Measurements from ENCODE around the gene CCDC192. TPM values are rescaled to one million over a fixed set of nuclear protein-coding genes. Genes with fewer than 3 reads are reported as not detected.
"Not testable (repeated sequence)": the region's sequence is repeated elsewhere in the genome, so short reads cannot be mapped to it uniquely, and the experiment has no call there.

The CCDC192 gene
- total RNA-seq, 1 experiment from 2014 or later = 0.24 TPM

DNA sequence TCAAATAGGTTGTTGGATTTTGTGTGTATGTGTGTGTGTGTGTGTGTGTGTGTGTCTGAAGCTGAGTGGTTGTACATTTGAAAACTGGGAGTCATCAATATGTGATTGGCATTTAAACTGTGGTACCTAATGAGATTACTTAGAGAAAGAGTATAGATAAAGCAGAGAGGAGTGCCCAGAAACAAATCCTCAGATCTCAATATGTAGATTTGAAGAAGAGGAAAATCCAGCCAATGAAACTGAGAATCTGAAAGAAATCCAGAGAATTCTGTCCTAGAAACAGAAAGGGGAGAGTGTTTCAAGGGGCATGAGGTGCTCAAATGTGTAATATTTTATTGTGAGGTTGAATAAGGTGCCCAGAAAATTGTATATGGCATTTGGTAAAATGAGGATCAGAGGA, 66.2 kb downstream of the CCDC192 start:
- no peaks in the 10 kb centered on the region for H3K27me3 ChIP-seq (ENCODE audit: control insufficient read depth, insufficient read depth, low read length)
- no peak overlapping the region for H3K4me3 ChIP-seq (ENCODE audit: insufficient read depth, low read depth, low read length)
- DNase-seq = no peak
- H3K36me3 ChIP-seq (replicated peaks; ENCODE audit: control insufficient read depth, insufficient read depth, low read length) = no peaks in the 10 kb centered on the region

GRCh38 chr5:127770272-127770671, 67.1 kb downstream of the CCDC192 start:
- DNase-seq = no peak
- Histone ChIP-seq H3K36me3 (replicated peaks; ENCODE audit: control insufficient read depth, insufficient read depth, low read length) (no peaks in the 10 kb centered on the region), H3K4me3 (ENCODE audit: insufficient read depth, low read depth, low read length) (no peak overlapping the region), H3K27me3 (ENCODE audit: control insufficient read depth, insufficient read depth, low read length) (no peaks in the 10 kb centered on the region)

DNA sequence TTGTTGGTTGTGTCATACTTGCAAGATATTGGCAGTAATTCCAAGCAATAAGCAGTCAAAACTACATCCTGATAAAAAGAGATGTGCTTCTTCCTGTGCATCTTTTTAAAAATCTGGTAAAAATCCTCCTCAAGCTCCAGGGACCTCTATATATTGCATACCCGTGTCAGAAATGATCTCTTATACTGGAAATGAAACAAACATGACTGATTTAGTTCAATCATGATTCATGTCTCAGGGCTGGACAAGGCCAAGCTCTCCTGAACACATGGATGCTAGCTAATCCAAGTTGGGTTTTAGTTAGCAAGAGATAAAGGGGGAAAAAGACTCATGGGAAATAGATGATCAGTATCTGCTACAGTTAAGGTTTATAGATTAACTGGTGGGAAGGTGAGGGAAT, 69.3 kb downstream of the CCDC192 start:
- no peak for DNase-seq
- Histone ChIP-seq H3K36me3 (replicated peaks; ENCODE audit: control insufficient read depth, insufficient read depth, low read length) (no peaks in the 10 kb centered on the region), H3K27me3 (ENCODE audit: control insufficient read depth, insufficient read depth, low read length) (no peaks in the 10 kb centered on the region), H3K4me3 (ENCODE audit: insufficient read depth, low read depth, low read length) (no peak overlapping the region)

DNA sequence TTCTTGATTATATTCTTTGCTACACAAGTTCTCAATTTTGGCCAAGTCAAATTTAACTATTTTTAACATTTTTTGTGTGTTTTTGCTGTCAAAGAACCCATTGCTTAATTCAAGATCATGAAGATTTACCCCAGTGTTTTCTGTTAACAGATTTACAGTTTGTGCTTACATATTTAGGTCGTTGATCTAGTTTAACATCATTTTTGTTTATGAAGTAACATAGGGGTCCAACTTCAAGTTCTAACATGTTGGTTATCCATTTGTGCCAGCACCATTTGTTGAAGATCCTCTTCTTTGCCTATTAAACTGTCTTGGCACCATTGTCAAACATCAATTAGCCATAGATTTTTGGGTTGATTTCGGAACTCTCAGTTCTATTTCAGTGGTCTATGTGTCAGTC, 71.0 kb downstream of the CCDC192 start:
- H3K36me3 ChIP-seq (replicated peaks; ENCODE audit: control insufficient read depth, insufficient read depth, low read length) = no peaks in the 10 kb centered on the region
- no peak for DNase-seq
- no peak overlapping the region for H3K4me3 ChIP-seq (ENCODE audit: insufficient read depth, low read depth, low read length)
- H3K27me3 ChIP-seq (ENCODE audit: control insufficient read depth, insufficient read depth, low read length) = no peaks in the 10 kb centered on the region

GRCh38 chr5:127776477-127776876, 73.3 kb downstream of the CCDC192 start:
- Histone ChIP-seq H3K36me3 (replicated peaks; ENCODE audit: control insufficient read depth, insufficient read depth, low read length) (no peaks in the 10 kb centered on the region), H3K4me3 (ENCODE audit: insufficient read depth, low read depth, low read length) (no peak overlapping the region), H3K27me3 (ENCODE audit: control insufficient read depth, insufficient read depth, low read length) (no peaks in the 10 kb centered on the region)
- no peak for DNase-seq

GRCh38 chr5:127777957-127778356, 74.8 kb downstream of the CCDC192 start:
- Histone ChIP-seq H3K4me3 (ENCODE audit: insufficient read depth, low read depth, low read length) (no peak overlapping the region), H3K36me3 (replicated peaks; ENCODE audit: control insufficient read depth, insufficient read depth, low read length) (no peaks in the 10 kb centered on the region), H3K27me3 (ENCODE audit: control insufficient read depth, insufficient read depth, low read length) (no peaks in the 10 kb centered on the region)
- no peak for DNase-seq

DNA sequence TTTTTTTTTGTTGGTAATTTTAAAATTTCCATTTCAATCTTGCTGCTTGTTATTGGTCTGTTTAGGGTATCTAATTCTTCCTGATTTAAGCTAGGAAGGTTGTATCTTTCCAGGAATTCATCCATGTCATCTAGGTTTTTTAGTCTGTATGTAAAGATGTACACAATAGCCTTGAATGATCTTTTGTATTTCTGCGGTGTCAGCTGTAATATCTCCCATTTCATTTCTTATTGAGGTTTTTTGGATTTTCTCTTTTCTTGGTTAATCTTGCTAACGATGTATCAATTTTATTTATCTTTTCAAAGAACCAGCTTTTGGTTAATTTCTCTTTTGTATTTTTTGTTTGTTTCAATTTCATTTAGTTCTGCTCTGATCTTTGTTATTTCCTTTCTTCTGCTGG, 79.3 kb downstream of the CCDC192 start:
- not testable (repeated sequence) for DNase-seq; H3K36me3 ChIP-seq (replicated peaks; ENCODE audit: control insufficient read depth, insufficient read depth, low read length); H3K4me3 ChIP-seq (ENCODE audit: insufficient read depth, low read depth, low read length); H3K27me3 ChIP-seq (ENCODE audit: control insufficient read depth, insufficient read depth, low read length)

DNA sequence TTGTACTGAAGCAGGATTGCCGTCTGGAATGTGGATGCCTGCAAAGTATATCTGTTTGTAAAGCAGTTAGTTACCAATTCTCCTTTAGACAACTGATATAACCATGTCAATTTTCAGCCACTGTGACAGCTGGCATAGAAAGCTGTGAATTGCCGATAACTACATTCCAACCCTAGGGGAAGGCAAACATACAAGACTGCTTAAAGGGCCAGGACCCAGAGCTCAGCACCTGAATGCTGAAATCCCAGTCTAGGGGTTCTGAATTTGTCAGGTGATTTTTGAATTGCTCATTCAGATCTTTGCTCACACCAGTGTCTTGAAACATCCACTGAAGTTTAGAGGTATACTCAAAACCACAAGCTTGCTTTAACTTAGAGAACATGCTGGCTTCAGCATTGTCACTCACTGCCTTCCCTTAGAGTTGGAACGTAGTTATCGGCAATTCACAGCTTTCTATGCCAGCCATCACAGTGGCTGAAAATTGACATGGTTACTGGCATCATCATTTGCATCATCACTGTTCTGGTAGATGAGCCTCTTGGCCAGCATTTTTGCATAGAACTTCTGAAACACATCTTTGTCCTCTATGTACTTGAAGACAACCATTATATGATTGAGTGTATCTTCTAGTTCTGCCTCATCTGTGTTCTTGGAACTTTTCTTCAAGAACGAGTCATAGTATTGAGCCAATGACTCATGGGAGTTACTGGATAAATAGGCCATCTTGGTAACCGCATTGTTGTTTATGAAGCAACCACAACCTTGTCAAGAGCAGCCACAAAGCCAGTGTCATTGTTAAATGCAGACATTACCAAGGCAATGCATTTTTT, 82.1 kb downstream of the CCDC192 start:
- H3K36me3 ChIP-seq (replicated peaks; ENCODE audit: control insufficient read depth, insufficient read depth, low read length) = no peaks in the 10 kb centered on the region
- DNase-seq = no peak
- H3K4me3 ChIP-seq (ENCODE audit: insufficient read depth, low read depth, low read length) = no peak overlapping the region
- no peaks in the 10 kb centered on the region for H3K27me3 ChIP-seq (ENCODE audit: control insufficient read depth, insufficient read depth, low read length)

DNA sequence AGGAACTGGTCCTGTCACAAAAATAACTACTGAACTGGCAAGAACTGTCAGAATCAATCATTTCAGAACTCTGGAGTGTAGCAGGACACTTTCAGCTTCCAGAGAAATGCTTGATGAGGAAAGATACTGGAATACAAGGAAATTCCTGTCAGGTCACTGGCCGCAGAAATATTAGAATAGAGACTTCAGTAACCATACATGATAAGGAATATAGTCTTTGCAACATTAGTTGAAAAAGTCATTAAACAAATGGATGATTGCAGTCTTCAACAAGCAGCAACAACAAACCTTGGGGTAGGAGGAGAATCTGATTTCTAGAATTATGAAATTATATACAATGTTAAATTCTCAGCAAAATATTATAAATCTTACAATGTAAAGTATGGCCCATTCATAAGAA, 88.2 kb downstream of the CCDC192 start:
- H3K27me3 ChIP-seq (ENCODE audit: control insufficient read depth, insufficient read depth, low read length) = no peaks in the 10 kb centered on the region
- no peak overlapping the region for H3K4me3 ChIP-seq (ENCODE audit: insufficient read depth, low read depth, low read length)
- no peak for DNase-seq
- no peaks in the 10 kb centered on the region for H3K36me3 ChIP-seq (replicated peaks; ENCODE audit: control insufficient read depth, insufficient read depth, low read length)

DNA sequence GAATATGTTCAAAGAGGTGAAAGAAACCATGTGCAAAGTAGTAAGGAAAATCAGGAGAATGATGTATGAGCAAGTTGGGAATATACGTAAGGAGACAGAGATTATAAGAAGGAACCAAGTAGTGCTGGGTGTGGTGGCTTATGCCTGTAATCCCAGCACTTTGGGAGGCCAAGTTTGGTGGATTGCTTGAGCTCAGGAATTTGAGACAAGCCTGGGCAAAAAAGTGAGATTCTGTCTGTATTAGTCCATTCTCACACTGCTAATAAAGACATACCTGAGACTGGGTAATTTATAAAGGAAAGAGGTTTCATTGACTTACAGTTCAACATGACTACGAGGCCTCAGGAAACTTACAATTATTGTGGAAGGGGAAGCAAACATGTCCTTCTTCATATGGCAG, 88.7 kb downstream of the CCDC192 start:
- not testable (repeated sequence) for H3K27me3 ChIP-seq (ENCODE audit: control insufficient read depth, insufficient read depth, low read length); H3K4me3 ChIP-seq (ENCODE audit: insufficient read depth, low read depth, low read length); DNase-seq; H3K36me3 ChIP-seq (replicated peaks; ENCODE audit: control insufficient read depth, insufficient read depth, low read length)

GRCh38 chr5:127793052-127793451, 89.9 kb downstream of the CCDC192 start:
- no peak for DNase-seq
- no peaks in the 10 kb centered on the region for H3K36me3 ChIP-seq (replicated peaks; ENCODE audit: control insufficient read depth, insufficient read depth, low read length)
- H3K27me3 ChIP-seq (ENCODE audit: control insufficient read depth, insufficient read depth, low read length) = no peaks in the 10 kb centered on the region
- H3K4me3 ChIP-seq (ENCODE audit: insufficient read depth, low read depth, low read length) = no peak overlapping the region

- Histone ChIP-seq H3K4me3 (ENCODE audit: insufficient read depth, low read depth, low read length) (no peak overlapping the region), H3K36me3 (replicated peaks; ENCODE audit: control insufficient read depth, insufficient read depth, low read length) (no peaks in the 10 kb centered on the region), H3K27me3 (ENCODE audit: control insufficient read depth, insufficient read depth, low read length) (no peaks in the 10 kb centered on the region)
- no peak for DNase-seq
Observed at GRCh38 chr5:127793879-127794278, 90.7 kb downstream of the CCDC192 start.

GRCh38 chr5:127796211-127796610, 93.0 kb downstream of the CCDC192 start:
- no peak for DNase-seq
- Histone ChIP-seq H3K36me3 (replicated peaks; ENCODE audit: control insufficient read depth, insufficient read depth, low read length) (no peaks in the 10 kb centered on the region), H3K4me3 (ENCODE audit: insufficient read depth, low read depth, low read length) (no peak overlapping the region), H3K27me3 (ENCODE audit: control insufficient read depth, insufficient read depth, low read length) (no peaks in the 10 kb centered on the region)

- Histone ChIP-seq H3K36me3 (replicated peaks; ENCODE audit: control insufficient read depth, insufficient read depth, low read length) (no peaks in the 10 kb centered on the region), H3K27me3 (ENCODE audit: control insufficient read depth, insufficient read depth, low read length) (no peaks in the 10 kb centered on the region), H3K4me3 (ENCODE audit: insufficient read depth, low read depth, low read length) (no peak overlapping the region)
- no peak for DNase-seq
Observed at GRCh38 chr5:127799293-127799905, 96.2 kb downstream of the CCDC192 start.

- H3K36me3 ChIP-seq (replicated peaks; ENCODE audit: control insufficient read depth, insufficient read depth, low read length) = no peaks in the 10 kb centered on the region
- H3K4me3 ChIP-seq (ENCODE audit: insufficient read depth, low read depth, low read length) = no peak overlapping the region
- no peak for DNase-seq
- no peaks in the 10 kb centered on the region for H3K27me3 ChIP-seq (ENCODE audit: control insufficient read depth, insufficient read depth, low read length)
Observed at GRCh38 chr5:127801751-127802476, 98.7 kb downstream of the CCDC192 start.
